ENCODE measurements around the gene ZBTB47.

Gene ZBTB47

DNA sequence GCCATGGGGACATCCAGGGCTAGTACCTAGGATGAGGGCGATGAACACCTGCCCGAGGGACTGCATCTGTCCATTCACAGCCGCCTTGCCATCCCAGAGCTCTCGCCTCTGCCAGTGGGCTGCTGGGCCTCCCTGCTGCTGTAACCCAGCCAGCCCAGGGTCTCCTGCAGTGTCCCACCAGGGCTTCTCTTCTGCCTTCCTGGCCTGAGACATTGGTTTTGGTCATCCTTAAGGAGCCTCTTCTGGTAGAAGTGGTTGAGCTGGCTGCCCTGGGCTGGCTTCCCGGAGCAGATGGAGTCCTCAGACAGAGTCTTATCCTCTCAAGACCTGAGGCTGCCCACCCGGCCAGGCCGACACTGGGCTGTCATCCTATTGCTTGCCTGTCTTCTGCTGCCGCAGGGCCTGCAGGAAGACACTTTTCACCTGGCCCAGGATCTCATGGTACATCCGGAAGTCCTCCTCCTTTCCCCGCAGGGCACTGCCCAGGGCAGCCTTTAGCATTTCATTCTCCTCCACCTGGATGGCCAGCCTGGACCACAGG, 55.2 kb downstream of the ZBTB47 start:
- TF ChIP-seq, protein P1, sequence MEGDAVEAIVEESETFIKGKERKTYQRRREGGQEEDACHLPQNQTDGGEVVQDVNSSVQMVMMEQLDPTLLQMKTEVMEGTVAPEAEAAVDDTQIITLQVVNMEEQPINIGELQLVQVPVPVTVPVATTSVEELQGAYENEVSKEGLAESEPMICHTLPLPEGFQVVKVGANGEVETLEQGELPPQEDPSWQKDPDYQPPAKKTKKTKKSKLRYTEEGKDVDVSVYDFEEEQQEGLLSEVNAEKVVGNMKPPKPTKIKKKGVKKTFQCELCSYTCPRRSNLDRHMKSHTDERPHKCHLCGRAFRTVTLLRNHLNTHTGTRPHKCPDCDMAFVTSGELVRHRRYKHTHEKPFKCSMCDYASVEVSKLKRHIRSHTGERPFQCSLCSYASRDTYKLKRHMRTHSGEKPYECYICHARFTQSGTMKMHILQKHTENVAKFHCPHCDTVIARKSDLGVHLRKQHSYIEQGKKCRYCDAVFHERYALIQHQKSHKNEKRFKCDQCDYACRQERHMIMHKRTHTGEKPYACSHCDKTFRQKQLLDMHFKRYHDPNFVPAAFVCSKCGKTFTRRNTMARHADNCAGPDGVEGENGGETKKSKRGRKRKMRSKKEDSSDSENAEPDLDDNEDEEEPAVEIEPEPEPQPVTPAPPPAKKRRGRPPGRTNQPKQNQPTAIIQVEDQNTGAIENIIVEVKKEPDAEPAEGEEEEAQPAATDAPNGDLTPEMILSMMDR (IDR thresholded peaks at IDR 0.05; ENCODE audit: extremely low read depth, insufficient read depth, missing control alignments) = no peak
- no peak for DNase-seq (ENCODE audit: low spot score)
- in situ Hi-C loops (cut with MboI; ENCODE audit: low pct_unique_long_range_greater_than_20kb, low sequenced_read_pairs, unreplicated experiment) = no loop called here

DNA sequence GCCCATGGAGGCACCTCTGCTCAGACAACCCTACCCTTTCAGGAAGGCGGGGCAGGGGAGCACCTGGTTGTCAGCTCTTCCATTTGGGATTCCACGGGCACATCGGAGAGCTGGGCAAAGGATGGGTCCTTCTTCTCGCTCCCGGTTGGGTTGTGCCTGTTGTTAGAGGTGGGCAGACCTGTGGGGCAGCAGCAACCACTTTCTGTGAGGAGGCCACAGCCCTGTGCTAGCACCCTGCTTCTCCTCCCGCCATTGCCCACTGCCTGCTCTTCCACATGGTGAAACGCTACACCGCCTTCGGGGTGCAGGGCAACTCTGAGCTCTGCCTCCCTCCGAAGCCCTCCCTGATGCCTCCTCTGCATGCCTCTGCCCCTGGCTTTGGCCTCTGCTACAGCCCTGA, 56.1 kb downstream of the ZBTB47 start:
- TF ChIP-seq, protein P1 (IDR thresholded peaks at IDR 0.05; ENCODE audit: extremely low read depth, insufficient read depth, missing control alignments) = no peak
- in situ Hi-C loops (cut with MboI; ENCODE audit: low pct_unique_long_range_greater_than_20kb, low sequenced_read_pairs, unreplicated experiment) = no loop called here
- DNase-seq (ENCODE audit: low spot score) = no peak

DNA sequence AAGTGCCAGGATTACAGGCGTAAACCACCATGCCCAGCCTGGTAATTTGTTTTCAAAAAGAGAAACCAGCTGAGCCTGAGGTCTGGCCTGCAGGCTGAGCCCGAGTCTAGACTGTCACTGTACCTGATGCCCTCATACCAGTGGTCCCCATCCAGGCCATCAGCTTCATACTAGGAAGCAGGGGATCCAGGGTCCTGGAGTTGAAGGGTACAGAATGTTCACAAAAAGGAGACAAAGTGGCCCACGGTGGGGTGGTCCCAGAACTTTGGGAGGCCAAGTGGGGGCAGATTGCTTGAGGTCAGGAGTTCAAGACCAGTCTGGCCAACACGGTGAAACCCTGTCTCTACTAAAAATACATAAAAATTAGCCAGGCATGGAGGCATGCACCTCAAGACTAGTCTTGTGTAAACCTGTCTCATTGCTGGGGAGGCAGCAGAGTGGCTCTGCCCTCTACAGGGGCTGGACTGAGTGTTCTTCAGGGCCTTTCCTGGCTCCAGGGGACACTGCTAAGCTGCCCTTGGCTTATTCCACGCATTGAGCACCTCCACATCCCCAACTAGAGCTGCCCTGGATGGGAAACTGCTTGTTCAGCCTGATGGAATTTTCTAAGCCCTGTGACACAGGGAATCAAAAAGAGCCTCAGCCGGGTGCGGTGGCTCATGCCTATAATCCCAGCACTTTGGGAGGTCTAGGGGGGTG, 57.0 kb downstream of the ZBTB47 start:
- TF ChIP-seq, protein P1 (IDR thresholded peaks at IDR 0.05; ENCODE audit: extremely low read depth, insufficient read depth, missing control alignments) = no peak
- in situ Hi-C loops (cut with MboI; ENCODE audit: low pct_unique_long_range_greater_than_20kb, low sequenced_read_pairs, unreplicated experiment) = no loop called here
- DNase-seq (ENCODE audit: low spot score) = no peak

DNA sequence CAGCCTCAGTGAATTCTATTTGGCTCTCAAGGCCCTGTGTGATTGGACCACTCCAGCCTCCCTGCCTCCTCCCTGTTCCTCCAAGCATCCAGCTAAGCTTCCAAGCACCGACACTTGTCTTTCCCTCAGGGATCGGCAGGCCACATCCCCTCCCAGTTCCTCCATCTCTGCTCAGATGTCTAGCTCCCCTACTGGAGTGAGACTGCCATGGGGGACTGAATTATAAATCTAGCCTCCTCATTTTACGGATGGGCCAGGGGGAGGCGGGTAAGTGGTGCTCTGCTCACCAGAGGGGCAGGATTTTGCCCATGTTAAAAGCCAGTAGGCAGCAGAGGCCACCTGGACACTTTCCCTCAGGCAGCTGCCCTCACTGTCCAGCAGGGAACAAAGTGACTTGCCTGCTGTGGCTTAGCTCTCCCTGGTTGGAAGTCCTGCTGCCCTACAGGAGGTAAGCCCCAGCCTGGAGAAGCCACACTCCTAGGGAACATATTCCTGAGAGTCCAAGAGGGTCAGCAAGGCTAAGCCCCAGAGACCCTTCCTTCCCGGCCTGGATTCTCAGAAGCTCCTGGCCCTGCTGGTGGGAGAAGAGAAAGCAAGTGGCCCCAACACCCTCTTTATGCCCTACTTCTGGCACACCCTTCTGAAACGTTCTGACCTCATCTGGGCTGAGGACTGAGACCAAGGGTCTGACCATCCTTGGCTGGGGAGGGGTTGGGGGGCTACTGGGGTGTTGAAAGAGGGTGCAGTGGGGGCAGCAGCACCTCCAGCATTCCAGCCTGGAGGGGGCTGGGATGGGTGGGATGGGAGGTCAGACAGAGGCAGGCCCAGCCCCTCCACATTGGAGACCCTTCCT, 58.2 kb downstream of the ZBTB47 start:
- no peak for DNase-seq (ENCODE audit: low spot score)
- in situ Hi-C loops (cut with MboI; ENCODE audit: low pct_unique_long_range_greater_than_20kb, low sequenced_read_pairs, unreplicated experiment) = no loop called here
- TF ChIP-seq, protein P1 (IDR thresholded peaks at IDR 0.05; ENCODE audit: extremely low read depth, insufficient read depth, missing control alignments) = no peak

DNA sequence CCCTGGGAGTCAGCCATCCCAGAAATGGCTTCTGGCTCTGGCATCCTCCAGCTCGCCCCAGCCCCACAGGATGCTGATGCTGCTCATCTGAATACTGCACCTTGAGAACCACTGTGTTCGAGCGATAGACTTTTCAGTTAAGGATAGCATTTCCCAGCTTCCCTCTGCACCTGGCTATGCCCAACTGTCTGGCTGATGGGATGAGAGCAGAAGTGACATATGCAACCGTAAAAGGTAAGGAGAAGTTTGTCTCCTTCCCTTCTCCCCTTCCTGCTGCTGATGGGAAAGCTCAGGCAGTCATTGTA, 58.8 kb downstream of the ZBTB47 start:
- DNase-seq (ENCODE audit: low spot score) = no peak
- TF ChIP-seq, protein P1 (IDR thresholded peaks at IDR 0.05; ENCODE audit: extremely low read depth, insufficient read depth, missing control alignments) = no peak
- in situ Hi-C loops (cut with MboI; ENCODE audit: low pct_unique_long_range_greater_than_20kb, low sequenced_read_pairs, unreplicated experiment) = no loop called here

DNA sequence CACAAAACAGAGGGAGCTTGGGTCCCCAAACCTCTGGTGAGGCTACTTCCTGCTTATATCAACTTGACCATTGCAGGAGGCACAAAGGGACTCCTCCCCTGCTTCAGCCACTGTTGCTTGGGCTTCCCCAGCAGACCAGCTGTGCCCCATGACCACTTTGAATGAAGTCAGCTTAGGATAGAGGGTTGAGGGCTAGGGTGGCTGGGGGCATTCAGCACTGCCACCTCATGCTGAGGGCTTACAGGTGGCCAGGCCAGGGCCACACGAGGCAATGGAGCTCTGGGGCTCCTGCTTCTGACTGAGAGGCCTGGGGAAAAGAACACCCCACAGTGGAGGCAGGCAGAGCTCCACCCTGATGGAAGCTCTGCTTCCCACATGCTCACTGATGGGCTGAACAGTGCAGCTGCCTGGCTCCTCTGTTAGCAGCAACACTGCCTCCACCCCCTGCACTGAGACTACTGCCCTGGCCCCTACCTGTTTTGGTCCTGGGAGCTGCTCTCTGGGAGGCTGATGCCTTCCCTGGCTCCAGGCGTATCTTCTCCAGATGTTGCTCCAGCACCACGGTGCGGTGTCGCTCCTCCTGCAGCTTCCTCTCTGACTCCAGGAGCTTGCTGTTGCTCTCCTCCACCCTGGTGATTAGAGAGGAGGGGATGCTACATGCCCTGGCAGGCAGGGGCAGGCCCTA, 59.3 kb downstream of the ZBTB47 start:
- DNase-seq (ENCODE audit: low spot score) = no peak
- TF ChIP-seq, protein P1 (IDR thresholded peaks at IDR 0.05; ENCODE audit: extremely low read depth, insufficient read depth, missing control alignments) = no peak
- in situ Hi-C loops (cut with MboI; ENCODE audit: low pct_unique_long_range_greater_than_20kb, low sequenced_read_pairs, unreplicated experiment) = no loop called here

All from GM13977 (cell line).